Left lobe of liver (tissue), 2 donors: Measurements from ENCODE around the gene GNAT1. TPM values are rescaled to one million over a fixed set of nuclear protein-coding genes. Genes with fewer than 3 reads are reported as not detected.

Experiments
- ATAC-seq: fragments of 200-7000 bp; cut with Tn5 transposase; one replicate; pipeline ENCODE4 v1.9.1; 2020; ENCODE audit warnings: mild to moderate bottlenecking, moderate library complexity
- DNase-seq: peaks from one replicate; pipeline ENCODE4 v3.0.0-alpha.2; 2020; ENCODE audit warnings: low spot score
- total RNA-seq: library from RNA; stranded (reverse); gene quantifications from one replicate; pipeline ENCODE4 v1.2.1, GENCODE V29; 2021
- donor health status: DM: no; HTN: no; CAD: no; lungs with moderate emphysema.
- donor health status: DM: no; HTN: yes; CAD: no.

The GNAT1 gene
- total RNA-seq, 1 donor from 2014 or later: 0.08 TPM

DNA sequence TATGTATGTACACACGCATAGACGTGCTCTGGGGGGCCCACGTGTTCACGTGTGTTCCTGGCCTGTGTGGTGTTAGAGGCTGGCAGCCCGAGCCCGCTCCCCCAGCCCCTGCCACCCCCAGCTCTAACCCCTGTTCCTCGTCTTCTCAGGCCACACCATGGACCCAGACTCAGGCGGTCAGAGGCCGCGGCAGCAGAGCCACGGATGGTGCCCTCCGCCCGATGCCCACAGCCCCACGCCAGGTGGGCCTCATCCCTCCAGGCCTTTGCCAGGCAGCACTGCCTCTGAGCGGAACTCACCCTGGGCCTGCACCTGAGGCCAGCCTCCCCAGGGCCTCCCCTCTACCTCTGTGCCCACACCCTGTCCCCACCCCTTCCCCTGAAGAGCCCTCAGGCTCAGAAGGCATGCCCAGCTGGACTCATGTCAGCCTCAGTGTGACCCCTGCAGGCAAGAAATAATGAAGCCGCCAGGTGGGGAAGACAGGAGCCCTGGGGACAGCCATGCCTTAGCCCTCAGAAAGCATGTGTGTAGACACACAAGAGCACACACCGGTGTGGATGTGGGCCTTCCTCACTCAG, 16.4 kb upstream of the GNAT1 start:
- DNase-seq (no peak), ATAC-seq (no peak)

GRCh38 chr3:50177346-50177745, 14.1 kb upstream of the GNAT1 start:
- ATAC-seq: peak; percentile 94
- DNase-seq: peak; percentile 94

GRCh38 chr3:50179710-50180109, 11.7 kb upstream of the GNAT1 start:
- ATAC-seq: no peak
- DNase-seq: no peak

- ATAC-seq: no peak
- DNase-seq: no peak
These were observed 9.4 kb upstream of the GNAT1 start for GRCh38 chr3:50181985-50182384.

DNA sequence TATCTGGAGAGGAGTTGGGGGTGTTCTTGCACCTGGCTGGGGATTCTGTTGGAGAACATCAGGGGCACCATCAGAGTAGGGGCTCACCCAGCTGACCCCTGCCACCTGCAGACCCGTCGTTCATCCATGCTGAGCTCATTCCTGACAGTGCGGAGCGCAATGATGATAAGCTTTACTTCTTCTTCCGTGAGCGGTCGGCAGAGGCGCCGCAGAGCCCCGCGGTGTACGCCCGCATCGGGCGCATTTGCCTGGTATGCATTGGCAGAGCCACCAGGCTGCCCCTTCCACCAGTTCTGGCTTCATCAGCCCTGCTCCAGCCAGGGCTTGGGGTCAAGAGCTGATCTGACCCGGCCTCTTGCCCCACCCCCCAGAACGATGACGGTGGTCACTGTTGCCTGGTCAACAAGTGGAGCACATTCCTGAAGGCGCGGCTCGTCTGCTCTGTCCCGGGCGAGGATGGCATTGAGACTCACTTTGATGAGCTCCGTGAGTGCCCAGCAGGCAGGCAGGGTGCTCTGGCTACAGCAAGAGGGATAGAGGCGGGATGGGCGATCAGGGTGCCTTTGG, 8.8 kb upstream of the GNAT1 start:
- no peak for ATAC-seq
- no peak for DNase-seq

GRCh38 chr3:50183755-50184154, 7.7 kb upstream of the GNAT1 start:
- DNase-seq (no peak), ATAC-seq (peak; percentile 6)

- ATAC-seq (peak; percentile 81), DNase-seq (peak; percentile 72)
These were observed 7.0 kb upstream of the GNAT1 start for GRCh38 chr3:50184242-50184978.

GRCh38 chr3:50185230-50185629, 6.2 kb upstream of the GNAT1 start:
- DNase-seq: no peak

DNA sequence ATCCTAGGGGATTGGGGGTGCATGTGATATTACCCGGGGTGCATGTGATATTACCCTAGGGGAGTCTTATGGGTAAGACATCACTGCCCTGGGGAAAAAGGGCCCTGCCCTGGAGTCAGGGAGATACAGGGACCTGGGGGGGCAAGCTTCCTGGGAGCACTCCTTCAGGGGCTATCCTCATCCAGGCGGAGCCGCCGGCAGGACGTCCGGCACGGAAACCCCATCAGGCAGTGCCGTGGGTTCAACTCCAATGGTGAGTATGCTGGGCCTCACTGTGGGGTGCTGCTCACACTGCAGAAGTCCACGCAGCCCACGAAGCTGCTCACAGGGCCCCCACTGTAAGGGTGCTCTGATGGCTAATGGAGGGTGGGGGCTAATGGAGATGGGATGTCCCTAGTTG, 5.3 kb upstream of the GNAT1 start:
- no peak for ATAC-seq
- no peak for DNase-seq

More at GRCh38 chr3:50185230-50185629, 6.2 kb upstream of the GNAT1 start:
- ATAC-seq: no peak

- ATAC-seq: no peak
- no peak for DNase-seq
These were observed 3.7 kb upstream of the GNAT1 start for GRCh38 chr3:50187750-50188149.

- DNase-seq (peak; percentile 79), ATAC-seq (peak; percentile 75)
These were observed 2.1 kb upstream of the GNAT1 start for GRCh38 chr3:50189274-50189673.

DNA sequence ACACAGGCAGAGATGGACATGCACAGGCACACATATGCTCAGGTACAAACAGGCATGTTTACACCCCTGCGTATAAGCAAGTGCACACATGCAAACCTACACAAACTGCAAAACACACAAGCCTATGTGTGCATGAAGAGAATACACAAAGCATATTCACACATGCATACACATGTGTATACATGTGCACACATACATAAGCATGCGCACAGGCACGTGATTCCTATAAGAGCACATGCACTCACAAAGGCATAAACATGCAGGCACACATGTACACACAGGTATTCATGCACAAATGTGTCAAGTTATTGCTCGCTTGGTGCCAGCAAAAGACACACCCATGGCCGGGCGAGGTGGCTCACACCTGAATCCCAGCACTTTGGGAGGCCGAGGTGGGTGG, 1.4 kb upstream of the GNAT1 start:
- no peak for ATAC-seq
- DNase-seq: no peak

DNA sequence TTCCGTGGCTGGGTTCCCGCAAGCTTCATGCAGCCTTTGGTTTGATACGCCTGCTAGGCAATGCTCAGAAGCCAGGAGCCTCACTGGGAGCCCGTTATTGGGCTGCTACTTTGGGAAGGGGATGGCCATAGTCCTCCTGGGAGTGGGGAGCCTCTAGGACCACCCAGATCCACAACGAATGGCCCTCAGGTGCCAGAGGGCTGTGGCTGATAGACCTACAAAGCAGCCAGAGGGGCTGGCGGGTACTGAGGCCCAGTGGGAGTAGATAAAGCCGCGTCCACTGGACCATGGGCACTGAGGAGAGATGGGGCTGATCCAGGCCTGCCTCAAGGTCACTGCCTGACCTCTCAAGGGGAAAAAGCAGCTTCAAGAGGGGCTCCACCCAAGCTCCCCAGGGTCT, 714 bp downstream of the GNAT1 start:
- ATAC-seq: no peak

DNA sequence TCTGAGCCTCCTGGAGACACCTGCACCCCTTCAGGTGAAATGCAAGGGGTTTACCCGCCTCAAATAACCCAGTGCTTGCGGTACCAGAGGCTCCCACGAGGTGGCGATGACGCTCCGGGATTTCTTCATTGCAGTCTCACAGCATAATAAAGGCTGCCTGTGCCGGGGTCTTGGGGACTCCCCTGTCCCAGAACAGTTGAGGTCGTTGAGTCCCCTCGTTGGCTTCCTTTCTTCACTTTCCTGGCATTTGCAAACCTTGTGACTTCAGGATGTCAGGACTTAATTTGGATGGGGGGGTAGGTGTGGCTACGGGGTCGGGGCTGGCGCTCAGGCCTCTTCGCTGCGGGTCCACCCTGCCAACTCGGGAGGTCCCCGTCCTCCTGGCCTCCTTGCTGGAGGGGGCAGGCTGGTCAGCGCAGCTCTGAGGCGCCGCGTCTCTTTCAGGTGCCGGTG, 1.3 kb downstream of the GNAT1 start:
- ATAC-seq: peak; percentile 9
- DNase-seq: peak; percentile 72

More for the DNA sequence above, 714 bp downstream of the GNAT1 start:
- DNase-seq: no peak

GRCh38 chr3:50193286-50193685, 1.9 kb downstream of the GNAT1 start:
- no peak for ATAC-seq
- DNase-seq: no peak

DNA sequence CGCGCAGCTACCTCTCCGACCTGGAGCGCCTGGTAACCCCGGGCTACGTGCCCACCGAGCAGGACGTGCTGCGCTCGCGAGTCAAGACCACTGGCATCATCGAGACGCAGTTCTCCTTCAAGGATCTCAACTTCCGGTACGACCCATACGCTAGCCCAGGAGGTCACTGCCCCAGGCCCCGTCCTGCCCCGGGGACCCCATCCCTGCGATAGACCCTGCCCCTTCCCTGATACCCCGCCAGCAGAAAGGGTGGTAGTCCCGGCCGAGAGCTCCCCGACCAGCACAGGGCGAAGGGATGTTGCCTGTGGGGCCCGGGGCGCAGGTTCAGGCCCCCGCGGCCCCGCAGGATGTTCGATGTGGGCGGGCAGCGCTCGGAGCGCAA, 2.3 kb downstream of the GNAT1 start:
- ATAC-seq (no peak), DNase-seq (no peak)

GRCh38 chr3:50194128-50194902, 2.9 kb downstream of the GNAT1 start:
- peak; percentile 81 for DNase-seq
- peak; percentile 54 for ATAC-seq

DNA sequence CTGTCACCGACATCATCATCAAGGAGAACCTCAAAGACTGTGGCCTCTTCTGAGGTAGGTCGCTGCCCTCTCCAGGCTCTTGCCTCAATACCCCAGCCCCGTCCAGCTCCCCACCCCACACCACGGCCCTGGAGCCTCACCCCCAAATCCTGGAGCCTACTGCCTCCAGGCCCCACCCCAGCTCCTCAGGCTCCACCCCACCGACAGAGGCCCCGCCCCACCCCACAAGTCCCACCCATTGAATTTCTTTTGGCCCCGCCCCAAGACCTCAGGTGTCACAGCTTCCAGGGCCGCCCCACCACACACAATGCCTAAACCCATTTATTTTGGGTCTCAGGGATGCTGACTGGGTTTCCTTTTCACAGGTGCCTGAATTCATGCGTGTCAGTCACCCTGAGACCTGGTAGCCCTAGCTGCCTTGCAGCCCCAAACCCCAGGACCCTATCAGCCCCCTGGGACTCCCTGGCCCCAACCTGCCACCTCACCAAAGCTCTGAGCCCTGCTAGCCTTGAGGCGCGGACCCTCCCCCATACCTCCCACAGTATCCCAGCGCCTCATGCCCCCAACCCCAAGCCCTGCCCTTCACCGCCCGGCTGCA, 3.6 kb downstream of the GNAT1 start:
- ATAC-seq (peak; percentile 69), DNase-seq (peak; percentile 89)

DNA sequence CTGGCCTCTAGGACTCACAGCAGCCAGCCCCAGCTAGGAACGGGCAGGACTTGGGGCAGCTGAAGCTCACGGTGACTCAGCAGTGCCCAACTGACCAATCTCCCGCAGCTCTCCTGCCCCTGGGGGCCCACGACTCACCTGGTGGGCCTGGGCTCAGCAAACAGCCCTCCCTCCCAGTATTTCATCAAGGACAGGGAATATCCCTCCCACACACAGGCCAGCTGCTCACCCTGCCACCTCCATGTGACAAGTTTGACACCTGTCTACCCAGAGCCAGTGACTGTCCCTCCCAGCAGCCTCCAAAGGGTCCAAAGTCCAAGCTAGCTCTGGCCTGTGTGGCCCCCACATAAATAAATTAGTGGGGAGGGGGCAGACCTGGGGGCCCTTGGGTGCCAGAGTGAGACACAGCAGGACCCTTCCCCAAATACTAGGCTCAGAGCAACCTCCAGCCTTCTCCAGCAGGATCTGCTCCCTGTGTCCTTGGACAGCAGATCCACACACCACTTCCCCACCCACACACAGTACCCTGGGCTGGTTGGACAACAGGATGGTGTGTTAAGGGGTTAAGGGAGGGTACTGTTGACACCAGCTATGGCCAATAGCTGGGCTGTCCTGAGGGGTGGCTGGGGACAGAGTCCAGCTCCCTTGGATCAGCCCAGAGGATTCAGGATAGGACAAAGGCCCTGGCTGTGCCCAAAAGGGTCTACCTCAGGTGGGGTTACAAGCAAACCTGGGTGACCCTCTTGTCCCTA, 4.3 kb downstream of the GNAT1 start:
- peak; percentile 80 for ATAC-seq
- peak; percentile 93 for DNase-seq

GRCh38 chr3:50196253-50196801, 4.9 kb downstream of the GNAT1 start:
- peak; percentile 38 for ATAC-seq
- no peak for DNase-seq
